A673 (cell line): Measurements from ENCODE around the gene INPP5E. TPM values are rescaled to one million over a fixed set of nuclear protein-coding genes. Genes with fewer than 3 reads are reported as not detected.
A peak's percentile ranks its signal among the peaks of the same experiment; 100 is the strongest.

Source experiments
- BruUV-seq: library from RNA; stranded (reverse); fragments of 400-500 nt; replicated peaks from 2 replicates; lab custom pipeline; 2021; lab: Mats Ljungman, UMichigan
- CTCF ChIA-PET: fragments of 300-600 bp; sonication (Branson Sonifier 250); formaldehyde crosslinking; loops from one replicate; lab custom pipeline; 2022; ENCODE audit warnings: antibody characterized with exemption; lab: Charles Lee
- POLR2A ChIA-PET: fragments of 300-600 bp; sonication (Branson Sonifier 250); formaldehyde crosslinking; loops from one replicate; lab custom pipeline; 2022; ENCODE audit warnings: antibody characterized with exemption; ENCODE audit not compliant: low non-redundant PET; lab: Charles Lee
- DNase-seq: peaks from one replicate; pipeline ENCODE4 v3.0.0-alpha.2; 2015; ENCODE audit warnings: low spot score
- H3K27ac ChIP-seq: fragments of 200-600 bp; sonication (generic); 2 replicates; pipeline ENCODE4 v1.5.1; 2016; ENCODE audit warnings: mixed run types, low read depth, mild to moderate bottlenecking, mixed read lengths, antibody characterized with exemption, low read length; ENCODE audit not compliant: poor library complexity, severe bottlenecking
- H3K27me3 ChIP-seq: fragments of 200-600 bp; sonication (generic); replicated peaks from 2 replicates; pipeline ENCODE4 v1.6.1; 2017; ENCODE audit warnings: mixed run types, low read depth, mild to moderate bottlenecking, mixed read lengths, antibody characterized with exemption, low read length; ENCODE audit not compliant: insufficient read depth, poor library complexity
- H3K36me3 ChIP-seq: fragments of 200-600 bp; sonication (generic); 2 replicates; pipeline ENCODE4 v1.6.1; 2016; ENCODE audit warnings: mixed run types, mild to moderate bottlenecking, mixed read lengths, antibody characterized with exemption, low read length; ENCODE audit not compliant: insufficient read depth, poor library complexity, severe bottlenecking
- H3K4me1 ChIP-seq: fragments of 200-600 bp; sonication (generic); 2 replicates; pipeline ENCODE4 v1.6.1; 2017; ENCODE audit warnings: mixed run types, mild to moderate bottlenecking, mixed read lengths, antibody characterized with exemption, low read length; ENCODE audit not compliant: insufficient read depth, poor library complexity, severe bottlenecking
- H3K4me3 ChIP-seq: fragments of 200-600 bp; sonication (generic); 2 replicates; pipeline ENCODE4 v1.5.1; 2016; ENCODE audit warnings: low read depth, mixed run types, mild to moderate bottlenecking, mixed read lengths, low read length; ENCODE audit not compliant: poor library complexity, severe bottlenecking
- H3K9me3 ChIP-seq: fragments of 200-600 bp; sonication (generic); 2 replicates; pipeline ENCODE4 v1.6.1; 2016; ENCODE audit warnings: mixed run types, low read depth, mild to moderate bottlenecking, mixed read lengths, antibody characterized with exemption, low read length; ENCODE audit not compliant: poor library complexity, severe bottlenecking
- EZH2 ChIP-seq: fragments of 200-600 bp; sonication (generic); IDR thresholded peaks from 2 replicates; pipeline ENCODE4 v1.6.1; 2017; ENCODE audit warnings: borderline replicate concordance, low read depth, mild to moderate bottlenecking, mixed read lengths, antibody characterized with exemption, low read length; ENCODE audit not compliant: poor library complexity, severe bottlenecking
- intact Hi-C: fragments of 100-400 bp; cut with micrococcal nuclease; formaldehyde crosslinking; loops from one replicate; pipeline ENCODE4 v1.10.0; 2022; ENCODE audit not compliant: unreplicated experiment
- total RNA-seq: library from RNA; stranded (reverse); gene quantifications from 2 replicates; pipeline ENCODE4 v1.2.3, GENCODE V29; 2021
- TF ChIP-seq, protein P1 (sequence below): fragments of 300-800, 200-600 bp; sonication (generic); conservative IDR thresholded peaks from 2 replicates; pipeline ENCODE4 v1.5.1; 2017; ENCODE audit warnings: low read depth, mild to moderate bottlenecking, antibody characterized with exemption, low read length, moderate library complexity, mixed read lengths

The INPP5E gene
- total RNA-seq, 1 experiment from 2014 or later = 26.2 TPM

DNA sequence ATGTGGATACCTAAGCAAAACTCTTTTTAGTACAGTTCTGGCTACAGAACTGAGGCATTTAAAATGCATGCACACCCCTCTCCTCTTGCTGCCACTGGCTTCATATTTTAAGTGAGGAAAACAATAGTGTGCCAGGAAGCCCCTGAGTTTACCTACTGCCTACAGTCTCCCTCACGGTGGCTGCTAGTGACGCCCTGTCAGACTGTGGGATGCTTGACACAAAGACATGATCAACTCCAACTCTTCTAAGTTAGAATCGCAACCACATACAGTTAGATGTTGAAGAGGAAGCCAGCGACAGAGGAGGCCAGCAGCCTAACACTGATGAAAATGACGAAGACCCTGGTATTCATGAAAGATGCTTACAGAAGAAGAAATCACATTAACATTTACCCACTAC lies 41.9 kb upstream of the INPP5E start:
- ChIA-PET CTCF (no interaction called here), POLR2A (no interaction called here)
- Histone ChIP-seq H3K9me3 (no peaks in the 10 kb centered on the region), H3K27me3 (no peaks in the 10 kb centered on the region), H3K36me3 (peaks cover 11% of the 10 kb centered on the region), H3K27ac (peak overlapping the region; percentile 94), H3K4me1 (peaks cover 17% of the 10 kb centered on the region), H3K4me3 (peak overlapping the region; percentile 86)
- TF ChIP-seq, protein P1, sequence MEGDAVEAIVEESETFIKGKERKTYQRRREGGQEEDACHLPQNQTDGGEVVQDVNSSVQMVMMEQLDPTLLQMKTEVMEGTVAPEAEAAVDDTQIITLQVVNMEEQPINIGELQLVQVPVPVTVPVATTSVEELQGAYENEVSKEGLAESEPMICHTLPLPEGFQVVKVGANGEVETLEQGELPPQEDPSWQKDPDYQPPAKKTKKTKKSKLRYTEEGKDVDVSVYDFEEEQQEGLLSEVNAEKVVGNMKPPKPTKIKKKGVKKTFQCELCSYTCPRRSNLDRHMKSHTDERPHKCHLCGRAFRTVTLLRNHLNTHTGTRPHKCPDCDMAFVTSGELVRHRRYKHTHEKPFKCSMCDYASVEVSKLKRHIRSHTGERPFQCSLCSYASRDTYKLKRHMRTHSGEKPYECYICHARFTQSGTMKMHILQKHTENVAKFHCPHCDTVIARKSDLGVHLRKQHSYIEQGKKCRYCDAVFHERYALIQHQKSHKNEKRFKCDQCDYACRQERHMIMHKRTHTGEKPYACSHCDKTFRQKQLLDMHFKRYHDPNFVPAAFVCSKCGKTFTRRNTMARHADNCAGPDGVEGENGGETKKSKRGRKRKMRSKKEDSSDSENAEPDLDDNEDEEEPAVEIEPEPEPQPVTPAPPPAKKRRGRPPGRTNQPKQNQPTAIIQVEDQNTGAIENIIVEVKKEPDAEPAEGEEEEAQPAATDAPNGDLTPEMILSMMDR = no peak
- TF ChIP-seq EZH2 = no peak
- no TSS peak for BruUV-seq
- DNase-seq = no peak
- intact Hi-C loops = no loop called here

DNA sequence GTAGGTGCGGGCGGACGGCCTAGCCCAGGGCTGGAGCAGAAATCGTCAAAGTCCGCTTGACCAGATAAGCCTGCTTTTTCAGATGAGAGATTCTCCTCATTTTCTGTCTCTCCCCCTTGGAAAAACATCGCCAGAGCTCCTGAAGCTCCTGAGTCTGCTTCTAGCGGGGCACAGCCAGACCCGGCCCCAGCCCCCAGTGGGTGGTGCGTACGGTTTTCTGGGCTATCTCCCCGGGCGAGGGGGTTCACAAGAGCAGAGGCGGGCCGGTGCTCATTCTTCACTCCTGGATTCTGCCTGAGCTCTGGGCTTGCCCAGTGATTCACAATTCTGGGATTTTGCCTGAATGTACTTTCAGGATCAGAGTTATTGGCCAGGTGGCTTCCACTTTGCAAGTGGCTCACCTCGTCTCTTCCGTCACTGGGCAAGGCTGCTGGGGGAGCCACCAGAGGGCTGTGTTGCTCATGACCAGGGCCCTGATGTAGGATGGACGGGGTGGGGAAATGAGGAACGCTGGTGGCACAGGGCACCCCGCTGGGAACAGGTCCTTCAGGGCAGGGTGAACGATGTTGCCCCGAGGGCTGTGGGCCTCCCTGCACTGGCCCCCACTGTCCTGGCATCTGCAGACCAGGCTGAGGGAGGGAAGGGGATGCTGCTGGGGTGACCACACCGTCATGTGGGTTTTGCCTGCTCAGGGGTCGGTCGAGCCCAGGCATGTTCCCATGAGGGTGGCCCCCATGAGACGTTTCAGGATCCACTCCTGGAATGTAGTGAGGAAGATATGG lies 36.9 kb upstream of the INPP5E start:
- intact Hi-C loops = no loop called here
- H3K36me3 ChIP-seq = peaks cover 59% of the 10 kb centered on the region
- no TSS peak for BruUV-seq
- POLR2A ChIA-PET = no interaction called here
- DNase-seq = no peak
- no peak overlapping the region for H3K27ac ChIP-seq
- no peaks in the 10 kb centered on the region for H3K9me3 ChIP-seq
- no peak overlapping the region for H3K4me3 ChIP-seq
- TF ChIP-seq EZH2 = no peak
- TF ChIP-seq, protein P1 = no peak
- peaks cover 4% of the 10 kb centered on the region for H3K4me1 ChIP-seq
- no peaks in the 10 kb centered on the region for H3K27me3 ChIP-seq
- CTCF ChIA-PET = no interaction called here

DNA sequence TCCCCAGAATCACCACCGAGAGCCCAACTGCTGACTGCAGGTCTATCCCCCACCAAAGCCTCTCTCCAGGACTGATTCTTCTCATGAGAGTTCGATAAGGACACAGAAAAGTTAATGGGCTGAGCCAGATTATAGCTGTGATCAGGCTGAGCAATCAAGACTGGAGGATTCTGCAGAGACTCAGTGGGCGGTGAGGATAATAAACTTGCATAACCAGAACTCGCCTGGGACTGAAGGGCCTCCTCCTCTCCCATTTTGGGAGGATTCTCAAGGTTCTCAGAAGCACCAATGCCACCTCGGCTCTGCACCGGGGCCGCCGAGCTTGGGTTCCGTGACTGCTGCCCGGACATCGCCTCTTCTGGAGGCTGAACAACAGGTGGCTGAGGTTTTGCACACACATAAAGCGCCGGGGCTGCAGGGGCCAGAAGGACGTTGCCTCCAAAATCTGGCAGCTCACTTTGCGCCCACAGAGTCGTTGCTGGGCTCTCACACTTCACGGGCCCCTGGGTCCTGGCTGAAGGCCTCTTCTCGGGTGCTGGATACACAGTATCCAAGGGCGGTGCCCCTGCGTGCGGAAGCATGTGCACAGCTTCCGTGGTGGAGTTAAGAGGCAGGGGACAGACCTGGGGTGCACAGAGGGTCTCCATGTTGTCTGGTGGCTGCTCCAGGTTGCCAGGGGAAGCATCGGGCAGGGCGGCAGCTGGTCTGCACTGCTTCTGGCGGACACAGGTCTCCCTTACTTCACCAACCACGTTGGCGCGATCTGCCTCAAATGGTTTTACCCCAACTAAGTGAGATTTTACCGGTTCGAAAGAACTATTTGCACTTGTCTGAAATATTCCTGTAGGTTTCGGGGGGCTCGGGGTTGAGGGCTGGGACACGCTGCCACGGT lies 35.6 kb upstream of the INPP5E start:
- Histone ChIP-seq H3K4me3 (no peak overlapping the region), H3K27me3 (no peaks in the 10 kb centered on the region), H3K9me3 (no peaks in the 10 kb centered on the region), H3K4me1 (no peaks in the 10 kb centered on the region), H3K27ac (no peak overlapping the region), H3K36me3 (peaks cover 71% of the 10 kb centered on the region)
- intact Hi-C loops = no loop called here
- no peak for DNase-seq
- ChIA-PET POLR2A (no interaction called here), CTCF (no interaction called here)
- no peak for TF ChIP-seq EZH2
- no TSS peak for BruUV-seq
